Breast epithelium (tissue), 4 donors: ENCODE measurements around the gene KDM6A. TPM values are rescaled to one million over a fixed set of nuclear protein-coding genes. Genes with fewer than 3 reads are reported as not detected.

Experiments
- DNase-seq, 2 donors: peaks; one replicate each; pipeline ENCODE4 v3.0.0-alpha.2; 2019; ENCODE audit warnings: low spot score in 2 of 2
- H3K27ac ChIP-seq, 2 donors: fragments of 200-600 bp; sonication (generic) in 1 of 2; one replicate each; pipeline ENCODE4 v1.5.1; 2016 to 2019; ENCODE audit warnings: mild to moderate bottlenecking in 1 of 2
- H3K27me3 ChIP-seq, 2 donors: fragments of 200-600 bp; sonication (generic) in 1 of 2; one replicate each; pipeline versions ENCODE4 v1.5.1 to v1.6.0; 2017 to 2019; ENCODE audit warnings: control low read depth in 1 of 2, mild to moderate bottlenecking in 1 of 2
- H3K36me3 ChIP-seq: fragments of 200-600 bp; one replicate; pipeline ENCODE4 v1.5.1; 2019
- H3K4me1 ChIP-seq, 2 donors: fragments of 200-600 bp; sonication (generic); one replicate each; pipeline ENCODE4 v1.5.1; 2016 to 2019; ENCODE audit warnings: control low read depth in 1 of 2
- H3K4me3 ChIP-seq, 3 donors: fragments of 200-600 bp; sonication (generic); 1 replicate in 2 of 3; 2 replicates in 1 of 3; pipeline ENCODE4 v1.5.1; 2016 to 2019; ENCODE audit warnings: mild to moderate bottlenecking in 3 of 3, moderate library complexity in 2 of 3
- H3K9me3 ChIP-seq, 2 donors: fragments of 200-600 bp; sonication (generic) in 1 of 2; one replicate each; pipeline ENCODE4 v1.5.1; 2016 to 2019; ENCODE audit warnings: control low read depth in 1 of 2
- CTCF ChIP-seq, 3 donors: fragments of 450-650 bp; IDR thresholded peaks; one replicate each; pipeline ENCODE4 v1.5.1; 2016 to 2017; ENCODE audit warnings: antibody characterized with exemption in 3 of 3, mild to moderate bottlenecking in 3 of 3, moderate library complexity in 3 of 3
- POLR2A ChIP-seq: fragments of 450-650 bp; IDR thresholded peaks from one replicate; pipeline ENCODE4 v1.6.1; 2016; ENCODE audit warnings: antibody characterized with exemption, mild to moderate bottlenecking, moderate library complexity
- POLR2AphosphoS5 ChIP-seq, 3 donors: sonication (generic); formaldehyde crosslinking; IDR thresholded peaks; one replicate each; pipeline ENCODE4 v1.6.1; 2017; ENCODE audit warnings: antibody characterized with exemption in 3 of 3
- intact Hi-C: fragments of 100-400 bp; cut with DNase I; formaldehyde crosslinking; loops from one replicate; pipeline ENCODE4 v1.15.1; 2023; ENCODE audit warnings: low total_unique reads
- total RNA-seq, 3 donors: library from RNA; depleted of rRNA; stranded (reverse); fragments of >200 nt; gene quantifications; one replicate each; pipeline ENCODE4 v1.1.0, GENCODE V29; 2016

Gene KDM6A
- total RNA-seq, 3 donors from 2014 or later: 27.4 to 109 (median 65.5) TPM

- no peak for TF ChIP-seq POLR2AphosphoS5 (IDR thresholded peaks at IDR 0.05)
- no peak for TF ChIP-seq CTCF (IDR thresholded peaks at IDR 0.05)
- TF ChIP-seq POLR2A: no peak
- no peaks in the 10 kb centered on the region for H3K27me3 ChIP-seq
- peaks cover 1 to 7% of the 10 kb centered on the region in 2 donors for H3K9me3 ChIP-seq
- intact Hi-C loops: no loop called here
- H3K4me3 ChIP-seq: no peak overlapping the region
- H3K4me1 ChIP-seq: no peaks in the 10 kb centered on the region
- no peak overlapping the region for H3K27ac ChIP-seq
- no peak for DNase-seq
- H3K36me3 ChIP-seq: no peaks in the 10 kb centered on the region
Observed at GRCh38 chrX:44980883-44981282, 107.9 kb downstream of the KDM6A start.

DNA sequence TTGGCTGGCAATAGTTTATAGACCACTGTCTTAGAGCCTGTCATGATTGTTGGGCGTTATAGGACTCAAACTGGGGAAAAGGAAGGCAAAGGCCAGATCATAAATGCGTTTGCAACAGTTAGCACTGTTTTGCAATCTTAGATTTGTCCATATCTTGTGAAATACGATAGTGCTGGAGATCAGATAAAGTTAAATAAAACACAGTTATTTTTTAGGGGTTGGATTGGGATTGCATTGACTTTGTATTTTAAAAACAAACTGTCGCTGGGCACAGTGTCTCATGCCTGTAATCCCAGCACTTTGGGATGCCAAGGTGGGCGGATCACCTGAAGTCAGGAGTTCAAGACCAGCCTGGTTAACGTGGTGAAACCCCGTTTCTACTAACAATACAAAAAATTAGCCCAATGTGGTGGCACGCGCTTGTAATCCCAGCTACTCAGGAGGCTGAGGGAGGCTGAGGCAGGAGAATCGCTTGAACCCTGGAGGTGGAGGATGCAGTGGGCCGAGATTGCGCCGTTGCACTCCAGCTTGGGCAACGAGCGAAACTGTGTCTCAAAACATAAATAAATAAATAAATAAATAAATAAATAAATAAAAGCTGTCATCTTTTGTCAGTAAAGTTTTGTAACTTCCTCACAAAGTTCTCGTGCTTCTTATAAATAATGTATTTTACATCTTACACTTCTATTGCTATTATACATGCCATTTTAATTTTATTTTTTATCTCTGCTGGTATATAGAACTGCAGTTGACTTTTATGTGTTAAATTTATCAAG is 117.2 kb downstream of the KDM6A start:
- intact Hi-C loops: no loop called here
- Histone ChIP-seq H3K4me1 (no peaks in the 10 kb centered on the region), H3K27me3 (no peaks in the 10 kb centered on the region), H3K9me3 (peaks cover 0 to 5% of the 10 kb centered on the region in 2 donors), H3K36me3 (no peaks in the 10 kb centered on the region), H3K4me3 (no peak overlapping the region), H3K27ac (no peak overlapping the region)
- no peak for DNase-seq
- no peak for TF ChIP-seq POLR2AphosphoS5 (IDR thresholded peaks at IDR 0.05)
- no peak for TF ChIP-seq CTCF (IDR thresholded peaks at IDR 0.05)
- no peak for TF ChIP-seq POLR2A

GRCh38 chrX:44992775-44993174 is 119.8 kb downstream of the KDM6A start:
- Histone ChIP-seq H3K27me3 (no peaks in the 10 kb centered on the region), H3K36me3 (no peaks in the 10 kb centered on the region), H3K9me3 (peaks cover 0 to 5% of the 10 kb centered on the region in 2 donors), H3K27ac (no peak overlapping the region), H3K4me3 (no peak overlapping the region), H3K4me1 (no peaks in the 10 kb centered on the region)
- no peak for DNase-seq
- TF ChIP-seq POLR2AphosphoS5 (IDR thresholded peaks at IDR 0.05): no peak
- intact Hi-C loops: no loop called here

DNA sequence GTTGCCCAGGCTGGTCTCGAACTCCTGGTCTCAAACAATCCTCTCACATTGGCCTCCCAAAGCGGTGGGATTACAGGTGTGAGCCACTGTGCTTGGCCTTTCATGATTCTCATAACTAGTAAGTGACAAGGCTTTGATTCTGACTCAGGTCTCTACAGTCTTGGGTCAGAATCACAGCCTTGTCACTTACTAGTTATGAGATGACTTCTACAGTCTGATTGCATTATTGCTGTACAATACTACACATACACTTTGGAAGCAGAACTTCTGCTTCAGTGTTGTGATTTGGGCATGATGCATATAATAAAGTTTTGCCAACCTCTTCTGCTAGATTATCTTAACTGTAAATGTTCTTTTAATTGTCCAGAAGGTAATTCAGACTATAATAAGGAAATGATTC is 123.3 kb downstream of the KDM6A start:
- TF ChIP-seq CTCF (IDR thresholded peaks at IDR 0.05) (no peak), POLR2A (no peak), POLR2AphosphoS5 (IDR thresholded peaks at IDR 0.05) (no peak)
- intact Hi-C loops: no loop called here
- no peaks in the 10 kb centered on the region for H3K9me3 ChIP-seq
- no peaks in the 10 kb centered on the region for H3K27me3 ChIP-seq
- no peak overlapping the region for H3K4me3 ChIP-seq
- no peak for DNase-seq
- no peak overlapping the region for H3K27ac ChIP-seq
- H3K36me3 ChIP-seq: no peaks in the 10 kb centered on the region
- peaks cover 0 to 5% of the 10 kb centered on the region in 2 donors for H3K4me1 ChIP-seq

DNA sequence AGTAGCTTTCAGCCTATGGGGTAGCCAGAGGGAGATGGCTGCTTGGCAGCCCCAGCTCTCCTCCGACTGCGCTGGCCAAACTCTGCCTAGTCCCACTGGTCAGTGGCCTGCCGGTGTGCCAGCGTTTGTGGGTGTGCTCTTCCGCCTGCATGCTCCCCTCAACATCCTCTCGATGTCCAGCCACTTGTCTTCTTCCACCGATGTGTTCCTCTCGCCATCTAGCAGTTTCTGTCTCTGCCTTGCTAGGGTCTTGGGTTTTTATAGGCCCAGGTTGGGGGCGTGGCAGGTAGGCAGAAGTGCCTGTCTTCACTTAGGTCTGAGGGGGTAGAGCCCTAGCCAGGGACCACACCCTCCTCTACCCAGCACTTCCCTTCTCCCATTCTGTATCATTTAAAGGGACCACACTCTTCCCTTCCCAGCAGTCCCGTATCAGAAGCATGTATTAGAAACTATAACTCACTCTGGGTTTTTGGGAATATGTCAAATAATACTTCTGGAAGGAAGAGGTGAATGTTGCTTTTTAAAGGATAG is 124.4 kb downstream of the KDM6A start:
- H3K4me1 ChIP-seq: peaks cover 0 to 7% of the 10 kb centered on the region in 2 donors
- H3K36me3 ChIP-seq: no peaks in the 10 kb centered on the region
- intact Hi-C loops: no loop called here
- H3K9me3 ChIP-seq: no peaks in the 10 kb centered on the region
- no peak for DNase-seq
- H3K27me3 ChIP-seq: no peaks in the 10 kb centered on the region
- H3K27ac ChIP-seq: no peak overlapping the region
- TF ChIP-seq CTCF (IDR thresholded peaks at IDR 0.05): no peak
- TF ChIP-seq POLR2A: no peak
- no peak for TF ChIP-seq POLR2AphosphoS5 (IDR thresholded peaks at IDR 0.05)
- no peak overlapping the region for H3K4me3 ChIP-seq
